K562 (cell line): Measurements from ENCODE around the gene RALGPS1.

Experiments
- NONO ChIP-seq, 2 experiments: fragments of 200-400 bp in 1 of 2; fragments of 450-650 bp in 1 of 2; formaldehyde crosslinking in 1 of 2; IDR thresholded peaks; 2 replicates each; pipeline ENCODE4 v1.6.1; 2017; ENCODE audit warnings: low read depth in 2 of 2, mild to moderate bottlenecking in 2 of 2, moderate library complexity in 2 of 2, low read length in 1 of 2
- PML ChIP-seq: IDR thresholded peaks from 2 replicates; pipeline ENCODE4 v1.6.1; 2012; ENCODE audit warnings: low read length, inconsistent platforms
- ZEB2 ChIP-seq: fragments of 450-650 bp; IDR thresholded peaks from 2 replicates; pipeline ENCODE4 v1.6.1; 2016
- ZNF354B ChIP-seq: fragments of 250-450 bp; sonication (Bioruptor Pico); IDR thresholded peaks from 2 replicates; pipeline ENCODE4 v1.4.0; 2020

DNA sequence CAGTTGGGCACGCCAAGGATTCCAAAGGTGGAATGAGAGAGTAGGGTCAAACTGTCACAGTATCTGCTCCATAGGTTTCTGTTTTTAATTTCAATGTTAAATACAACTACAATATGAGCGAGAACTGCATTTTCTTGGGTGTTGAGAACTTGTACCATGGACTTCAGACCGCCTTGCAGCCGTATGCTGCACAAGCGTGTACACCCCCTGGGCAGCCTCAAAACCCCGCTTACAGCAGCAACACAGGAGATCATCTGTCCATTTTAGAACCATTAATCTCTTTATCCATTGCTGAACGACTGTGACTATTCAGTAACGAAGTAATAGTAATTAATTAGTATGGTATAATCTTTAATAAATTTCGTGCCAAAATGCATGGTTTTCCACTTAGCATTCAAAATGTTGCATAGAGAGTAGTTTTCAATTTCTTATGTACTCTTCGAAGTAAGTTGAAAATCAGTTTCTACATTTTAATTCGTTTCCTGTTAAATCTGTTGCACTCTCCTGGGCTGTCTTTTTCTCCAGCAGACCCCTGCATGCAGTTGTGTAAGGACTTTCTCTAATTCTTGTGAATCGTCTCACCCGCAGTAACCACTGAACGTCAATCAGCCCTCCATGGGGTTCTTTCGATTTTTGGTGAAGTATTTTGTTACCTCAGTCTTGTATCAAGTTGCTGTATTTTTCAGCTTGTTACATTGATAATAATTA, 308.0 kb downstream of the RALGPS1 start:
- TF ChIP-seq NONO (IDR thresholded peaks at IDR 0.05; ENCODE audit: low read depth in 2 of 2, low read length in 1 of 2) = no peak
- TF ChIP-seq PML = no peak
- TF ChIP-seq ZNF354B (CRISPR knock-in tag) = no peak
- no peak for TF ChIP-seq ZEB2
